Kidney epithelial cell (primary cell): ENCODE measurements around the gene CNN1. TPM values are rescaled to one million over a fixed set of nuclear protein-coding genes. Genes with fewer than 3 reads are reported as not detected.
"Not testable (repeated sequence)": the region's sequence is repeated elsewhere in the genome, so short reads cannot be mapped to it uniquely, and the experiment has no call there.

Experiments used
- DNase-seq: peaks from one replicate; pipeline ENCODE4 v3.0.0-alpha.2; 2010; ENCODE audit warnings: low read depth
- H3K27me3 ChIP-seq: 2 replicates; pipeline ENCODE4 v1.6.0; 2011; ENCODE audit warnings: low read length; ENCODE audit not compliant: control insufficient read depth, insufficient read depth
- H3K36me3 ChIP-seq: 2 replicates; pipeline ENCODE4 v1.5.1; 2011; ENCODE audit warnings: low read length; ENCODE audit not compliant: control insufficient read depth, insufficient read depth
- H3K4me3 ChIP-seq: 2 replicates; pipeline ENCODE4 v1.5.1; 2011; ENCODE audit warnings: low read depth, mild to moderate bottlenecking, control low read depth, low read length
- CTCF ChIP-seq: IDR thresholded peaks from 2 replicates; pipeline ENCODE4 v1.5.1; 2011; ENCODE audit warnings: mild to moderate bottlenecking, moderate library complexity, low read length, control low read depth, inconsistent platforms; ENCODE audit not compliant: insufficient read depth, poor library complexity, severe bottlenecking
- total RNA-seq: library from RNA; depleted of rRNA; stranded (reverse); fragments of >200 nt; gene quantifications from 2 replicates; pipeline ENCODE4 v1.2.3, GENCODE V29; 2015

CNN1 gene
- total RNA-seq, 1 donor from 2014 or later: 14.5 TPM

GRCh38 chr19:11598746-11599145, 60.1 kb downstream of the CNN1 start:
- Histone ChIP-seq H3K36me3 (no peaks in the 10 kb centered on the region), H3K27me3 (no peaks in the 10 kb centered on the region), H3K4me3 (no peak overlapping the region)
- no peak for TF ChIP-seq CTCF
- no peak for DNase-seq

GRCh38 chr19:11599704-11600103, 61.1 kb downstream of the CNN1 start:
- DNase-seq, H3K36me3 ChIP-seq, H3K4me3 ChIP-seq, H3K27me3 ChIP-seq: not testable (repeated sequence)

Other genes starting within 250 kb of the CNN1 start
- not detected in 2 replicates for gene TSPAN16, start 242.7 kb upstream of the CNN1 start, total RNA-seq
- gene RAB3D, start 199.2 kb upstream of the CNN1 start, total RNA-seq: 19.6 and 19.8 TPM in 2 replicates
- gene TMEM205, start 192.6 kb upstream of the CNN1 start, total RNA-seq: 307 and 377 TPM in 2 replicates
- gene CCDC159, start 192.3 kb upstream of the CNN1 start, total RNA-seq: 8.2 and 21.6 TPM in 2 replicates
- gene PLPPR2, start 183.4 kb upstream of the CNN1 start, total RNA-seq: 6.7 and 14.0 TPM in 2 replicates
- gene SWSAP1, start 164.2 kb upstream of the CNN1 start, total RNA-seq: 2.9 and 4.0 TPM in 2 replicates
- 3.0 and 4.4 TPM in 2 replicates for gene EPOR, start 154.5 kb upstream of the CNN1 start, total RNA-seq
- gene RGL3, start 119.5 kb upstream of the CNN1 start, total RNA-seq: 10.2 and 18.1 TPM in 2 replicates
- gene ODAD3, start 103.7 kb upstream of the CNN1 start, total RNA-seq: 0.07 and 0.29 TPM in 2 replicates
- gene PRKCSH, start 103.2 kb upstream of the CNN1 start, total RNA-seq: 269 TPM in 2 replicates
- gene ELAVL3, start 57.8 kb upstream of the CNN1 start, total RNA-seq: not detected in 2 replicates
- 6.6 and 20.5 TPM in 2 replicates for gene ZNF653, start 33.0 kb upstream of the CNN1 start, total RNA-seq
- gene ECSIT, start 9.7 kb upstream of the CNN1 start, total RNA-seq: 37.4 and 40.0 TPM in 2 replicates
- gene ELOF1, start 20.4 kb downstream of the CNN1 start, total RNA-seq: 67.3 and 69.6 TPM in 2 replicates
- 23.4 and 24.8 TPM in 2 replicates for gene ACP5, start 38.8 kb downstream of the CNN1 start, total RNA-seq
- gene ZNF627, start 58.6 kb downstream of the CNN1 start, total RNA-seq: 19.6 and 23.1 TPM in 2 replicates
- gene ZNF823, start 200.1 kb downstream of the CNN1 start, total RNA-seq: 4.0 and 6.0 TPM in 2 replicates
- 3.4 and 5.1 TPM in 2 replicates for gene ZNF441, start 228.1 kb downstream of the CNN1 start, total RNA-seq